ENCODE results near the gene NEURL4.

Gene NEURL4

GRCh38 chr17:7321466-7321865 is 7.7 kb downstream of the NEURL4 start:
- DNase-seq, result no peak

- DNase-seq, result no peak
Observed at GRCh38 chr17:7318121-7318860, 10.8 kb downstream of the NEURL4 start.

DNA sequence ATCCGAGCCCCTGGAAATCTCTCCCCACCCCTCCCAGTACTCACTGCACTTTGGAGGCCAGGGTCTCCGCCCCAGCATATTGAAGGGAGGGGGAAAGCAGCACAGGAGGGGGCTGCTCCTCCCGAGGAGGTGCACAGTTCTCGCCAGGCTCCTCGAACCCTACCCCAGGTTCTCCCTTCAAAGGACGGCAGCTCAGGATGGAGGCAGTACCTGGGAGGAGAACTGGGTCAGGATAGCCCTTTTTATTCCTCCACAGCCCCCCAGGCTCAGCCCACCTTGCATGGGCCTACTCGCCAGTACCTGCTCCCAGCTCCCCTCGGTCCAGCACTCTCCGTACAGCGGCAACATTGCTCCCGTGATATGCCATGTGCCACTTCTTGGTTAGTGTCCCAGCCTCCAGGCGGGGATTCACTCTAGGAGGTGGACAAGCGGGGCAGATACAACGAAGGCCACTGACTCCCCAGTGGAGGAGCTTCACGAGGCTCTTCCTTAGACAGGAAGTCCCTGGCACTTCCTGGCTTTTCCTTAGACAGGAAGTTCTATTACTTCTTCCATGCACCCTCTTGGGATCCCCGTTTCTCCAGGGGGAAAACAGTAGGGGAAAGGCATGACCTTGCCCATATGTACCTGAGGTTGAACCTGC is 11.9 kb downstream of the NEURL4 start:
- DNase-seq, result no peak

GRCh38 chr17:7315570-7316235 is 13.4 kb downstream of the NEURL4 start:
- no peak for DNase-seq

DNA sequence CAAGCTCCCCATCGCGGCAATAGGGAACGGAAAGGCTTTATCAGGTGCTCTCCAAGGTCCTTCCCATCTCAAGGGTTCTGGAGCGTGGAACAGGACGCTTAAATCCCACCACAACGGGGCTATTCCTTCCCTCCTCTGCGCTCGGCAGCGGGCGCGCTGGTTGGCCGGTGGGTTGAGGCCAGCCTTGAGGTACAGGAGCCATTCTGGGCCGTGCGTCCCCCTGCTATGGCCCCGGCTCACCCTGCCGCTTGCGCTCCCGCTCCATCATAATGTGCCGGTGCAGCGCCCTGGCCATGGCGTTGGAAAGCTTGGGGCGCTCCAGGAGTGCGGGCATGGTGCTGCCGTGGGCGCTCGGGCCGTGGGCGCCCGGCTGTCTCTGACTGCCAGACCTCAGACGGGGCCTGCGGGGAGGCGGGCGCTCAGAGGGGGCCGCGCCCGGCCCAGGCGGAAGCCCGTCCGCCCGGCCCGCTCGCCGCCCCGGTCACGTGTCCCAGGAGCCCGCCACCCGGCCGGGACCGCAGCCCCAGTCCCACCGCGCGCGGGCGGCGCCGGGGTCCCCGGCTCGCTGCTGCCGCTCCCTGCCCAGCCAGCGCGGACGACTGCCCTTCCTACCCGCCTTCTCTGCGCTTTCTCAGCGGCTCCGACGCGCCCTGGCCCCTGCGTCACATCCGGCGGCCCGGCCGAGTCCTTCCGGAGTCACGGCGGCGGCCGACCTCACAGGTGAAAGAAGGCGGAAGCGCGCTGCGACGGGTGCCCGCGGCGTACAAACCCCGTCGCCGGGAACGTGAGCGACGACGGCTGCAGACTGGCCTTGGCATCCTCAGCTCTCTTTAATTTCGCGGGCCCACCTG is 14.2 kb downstream of the NEURL4 start, which contains the start of gene GPS2:
TSS of gene GPS2 (minus strand) at position 642 of the 851 bp plus-strand sequence. CDS start at position 334, 308 bp downstream.
- peak; percentile 91 to 94 for DNase-seq

- no peak for DNase-seq
Observed at GRCh38 chr17:7313890-7314718, 15.0 kb downstream of the NEURL4 start.

GRCh38 chr17:7313088-7313889 is 15.8 kb downstream of the NEURL4 start:
- DNase-seq, result no peak

GRCh38 chr17:7312432-7313087 is 16.6 kb downstream of the NEURL4 start:
- no peak for DNase-seq

DNA sequence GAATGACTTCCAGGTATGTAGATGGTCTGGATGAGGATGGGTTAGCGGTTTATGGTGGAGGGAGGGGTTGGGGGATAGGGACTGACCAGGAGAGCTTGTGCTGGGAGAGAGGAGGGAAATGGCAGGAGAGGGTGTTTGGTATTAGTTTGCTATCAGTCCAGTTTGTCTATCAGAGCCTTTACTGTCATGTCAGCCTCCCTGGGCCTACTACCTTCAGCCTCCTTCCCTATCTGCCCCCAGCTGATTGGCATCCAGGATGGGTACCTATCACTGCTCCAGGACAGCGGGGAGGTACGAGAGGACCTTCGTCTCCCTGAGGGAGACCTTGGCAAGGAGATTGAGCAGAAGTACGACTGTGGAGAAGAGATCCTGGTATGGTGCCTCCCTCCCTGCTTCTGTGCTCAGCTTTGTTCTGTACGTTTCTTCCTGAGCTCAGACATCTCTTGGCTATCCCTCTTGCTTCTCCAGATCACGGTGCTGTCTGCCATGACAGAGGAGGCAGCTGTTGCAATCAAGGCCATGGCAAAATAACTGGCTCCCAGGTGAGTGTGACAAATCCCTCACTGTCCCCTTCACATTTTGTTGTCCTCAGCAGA is 17.9 kb downstream of the NEURL4 start:
- DNase-seq, result no peak

DNA sequence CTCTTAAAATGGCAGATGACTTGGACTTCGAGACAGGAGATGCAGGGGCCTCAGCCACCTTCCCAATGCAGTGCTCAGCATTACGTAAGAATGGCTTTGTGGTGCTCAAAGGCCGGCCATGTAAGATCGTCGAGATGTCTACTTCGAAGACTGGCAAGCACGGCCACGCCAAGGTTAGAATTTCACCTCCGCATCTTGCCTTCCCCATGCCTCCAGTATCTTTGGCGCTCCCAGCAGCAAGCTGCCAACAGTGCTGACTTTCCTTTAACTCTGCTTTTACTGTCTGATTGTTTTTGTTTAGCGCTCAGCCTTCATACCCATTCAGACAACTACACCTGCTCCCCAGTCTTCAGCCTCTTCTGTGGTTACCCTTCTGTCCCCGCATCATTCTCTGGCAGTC is 19.5 kb downstream of the NEURL4 start:
- no peak for DNase-seq

- DNase-seq, result peak; percentile 68 to 91
Observed at GRCh38 chr17:7308625-7309433, 20.3 kb downstream of the NEURL4 start.

DNA sequence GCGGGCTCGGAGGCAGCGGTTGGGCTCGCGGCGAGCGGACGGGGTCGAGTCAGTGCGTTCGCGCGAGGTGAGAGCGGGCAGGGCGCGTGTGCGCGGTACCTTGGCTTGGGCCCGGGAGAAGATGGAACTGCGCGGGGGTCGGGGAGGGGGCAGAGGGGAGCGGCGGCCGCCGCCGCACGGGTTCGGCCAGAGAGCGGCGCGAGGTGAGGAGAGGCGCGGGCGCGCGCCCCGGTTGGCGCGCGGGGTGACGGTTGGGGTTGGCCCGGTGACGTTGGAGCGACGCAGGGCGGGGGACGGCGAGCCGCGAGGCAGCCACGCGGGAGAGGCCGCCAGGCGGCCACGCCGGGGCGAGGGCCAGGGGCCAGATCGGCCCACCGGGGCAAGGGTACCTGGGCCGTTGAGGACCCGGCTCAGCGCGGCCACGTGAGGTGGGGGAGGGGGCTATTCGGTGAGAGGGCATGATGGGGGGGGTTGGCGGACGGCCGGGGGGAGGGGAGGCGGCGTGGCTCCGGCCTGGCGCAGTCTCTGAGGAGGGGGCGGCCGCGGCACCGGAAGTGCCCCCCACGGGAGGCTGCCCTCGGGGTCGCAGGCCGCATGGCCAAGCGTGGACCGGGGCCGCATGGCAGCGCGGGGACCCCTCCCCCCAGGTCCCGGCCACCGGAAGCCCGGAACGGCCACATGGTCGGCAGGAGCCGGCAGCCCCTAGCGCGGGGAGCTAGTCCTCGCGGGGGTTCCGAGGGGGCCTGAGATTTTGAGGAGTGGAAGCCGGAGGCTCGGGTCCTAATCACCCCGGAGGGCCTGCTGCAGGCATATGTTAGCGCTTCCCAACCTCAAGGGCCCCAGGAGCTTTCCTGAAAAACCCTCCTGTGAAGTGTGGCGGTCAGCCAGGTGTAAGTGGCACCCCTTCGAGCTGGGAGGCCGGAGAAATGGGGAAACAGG is 21.2 kb downstream of the NEURL4 start:
- peak; percentile 47 to 50 for DNase-seq

GRCh38 chr17:7306911-7307685 is 22.0 kb downstream of the NEURL4 start, which contains the start of gene EIF5A:
Gene EIF5A, plus strand, starts transcription at chr17:7307628. Its CDS starts 2,008 bp downstream, at chr17:7309636.
- DNase-seq, result peak; percentile 100

DNA sequence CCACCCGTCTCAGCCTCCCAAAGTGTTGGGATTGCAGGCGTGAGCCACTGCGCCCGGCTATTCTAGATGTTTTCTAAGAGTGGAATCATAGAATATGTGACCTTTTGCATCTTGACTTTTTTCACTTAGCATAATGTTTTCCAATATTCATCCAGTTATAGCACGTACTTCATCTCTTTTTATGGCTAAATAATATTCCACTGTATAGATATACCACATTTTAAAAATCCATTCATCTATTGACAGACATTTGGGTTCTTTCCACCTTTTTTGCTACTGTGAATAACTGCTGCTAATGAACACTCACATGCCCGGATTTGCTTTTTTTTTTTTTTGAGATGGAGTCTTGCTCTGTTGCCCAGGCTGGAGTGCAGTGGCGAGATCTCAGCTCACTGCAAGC is 25.0 kb downstream of the NEURL4 start:
- DNase-seq, result no peak

GRCh38 chr17:7296189-7296861 is 32.8 kb downstream of the NEURL4 start:
- DNase-seq, result peak; percentile 52 to 71
